ENCODE data around the gene KRTAP10-9.
"Not testable (repeated sequence)": the region's sequence is repeated elsewhere in the genome, so short reads cannot be mapped to it uniquely, and the experiment has no call there.

KRTAP10-9 gene

DNA sequence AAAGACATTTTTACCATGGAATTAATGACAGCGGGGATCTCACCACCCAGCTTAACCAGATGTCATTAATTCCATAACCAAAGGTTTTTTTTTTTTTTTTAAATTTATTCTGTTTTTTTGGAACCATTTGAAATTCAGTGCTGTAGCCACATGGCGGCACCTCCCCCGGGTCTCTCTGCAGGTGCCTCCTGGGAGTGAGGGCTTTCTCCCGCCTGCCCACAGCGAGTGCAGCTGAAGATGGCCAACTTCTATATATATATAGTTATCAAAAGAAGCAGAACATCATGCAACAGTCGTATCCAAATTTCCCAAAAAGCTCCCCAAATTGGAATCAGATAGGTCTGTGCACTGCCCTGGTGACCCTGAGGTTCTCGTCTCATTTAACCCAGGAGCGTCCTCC lies 11.4 kb upstream of the KRTAP10-9 start:
- DNase-seq (ENCODE audit: low read depth) = no peak

DNA sequence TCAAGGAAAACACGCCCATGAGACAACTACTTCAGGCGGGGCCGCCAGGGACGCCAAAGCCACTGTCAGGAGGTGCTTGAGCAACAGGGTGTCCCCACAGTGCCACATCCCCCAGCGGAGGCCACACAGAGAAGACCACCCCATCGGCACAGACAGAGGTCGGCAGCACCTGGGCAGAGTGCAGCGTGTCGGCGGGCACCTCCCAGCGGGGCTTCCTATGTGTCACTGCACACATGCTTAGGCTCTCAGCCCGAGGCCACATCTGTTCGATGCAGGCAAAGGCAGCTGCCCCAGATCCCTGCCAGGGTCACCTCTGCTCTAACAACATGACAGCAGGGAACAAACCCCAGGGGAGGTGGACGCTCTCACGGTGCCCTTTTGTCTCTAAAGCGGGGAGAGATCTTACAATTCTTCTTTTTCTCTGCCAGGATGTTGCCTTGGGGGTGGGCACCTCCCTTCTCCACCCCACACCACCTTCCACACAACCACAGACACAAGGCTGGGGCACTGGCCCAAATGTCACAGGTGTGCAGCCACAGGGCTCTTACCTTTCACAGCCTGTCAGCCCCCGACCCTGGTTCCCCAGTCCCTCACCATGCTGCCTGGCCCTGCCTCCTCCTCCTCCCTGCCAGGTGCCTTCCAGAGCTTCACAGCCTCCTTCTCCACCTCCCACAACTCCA lies 10.8 kb upstream of the KRTAP10-9 start:
- no peak for DNase-seq (ENCODE audit: low read depth)

DNA sequence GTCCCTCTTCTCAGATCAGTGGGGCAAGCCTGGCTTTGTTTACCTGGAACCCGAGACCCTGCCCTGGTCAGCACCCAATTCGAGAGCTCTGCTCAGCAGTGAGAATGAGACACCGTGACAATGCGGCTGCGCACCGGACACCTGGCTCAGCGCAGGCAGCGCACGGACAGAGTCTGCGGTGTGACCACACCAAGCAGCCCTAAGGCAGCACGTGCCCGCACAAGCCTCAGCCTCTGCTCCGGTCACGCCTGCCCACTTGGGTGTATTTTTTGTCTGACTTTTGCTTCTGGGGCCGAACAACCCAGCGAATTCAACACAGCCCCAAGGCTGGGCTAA lies 10.3 kb upstream of the KRTAP10-9 start:
- DNase-seq (ENCODE audit: low read depth) = no peak

DNA sequence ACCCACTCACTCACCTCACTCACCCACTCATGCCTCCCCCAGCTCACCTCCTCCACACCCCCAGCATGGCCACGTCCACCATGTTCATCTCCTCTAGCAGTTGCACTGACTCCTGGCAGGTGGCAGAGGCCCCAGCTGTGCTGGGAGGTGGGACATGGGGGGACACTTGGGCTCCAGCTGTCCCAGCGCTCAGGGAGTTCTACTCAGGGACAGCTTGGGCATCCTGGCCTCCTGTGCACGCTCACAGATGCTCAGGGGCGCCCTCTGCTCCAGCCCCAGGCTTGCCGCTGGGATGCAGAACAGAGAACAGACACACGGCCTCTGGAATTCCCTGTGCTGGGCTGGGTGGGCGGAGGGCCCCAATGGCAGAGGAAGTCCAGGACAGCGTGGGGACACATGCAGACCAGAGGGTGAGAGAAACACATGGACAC lies 9.8 kb upstream of the KRTAP10-9 start:
- no peak for DNase-seq (ENCODE audit: low read depth)

DNA sequence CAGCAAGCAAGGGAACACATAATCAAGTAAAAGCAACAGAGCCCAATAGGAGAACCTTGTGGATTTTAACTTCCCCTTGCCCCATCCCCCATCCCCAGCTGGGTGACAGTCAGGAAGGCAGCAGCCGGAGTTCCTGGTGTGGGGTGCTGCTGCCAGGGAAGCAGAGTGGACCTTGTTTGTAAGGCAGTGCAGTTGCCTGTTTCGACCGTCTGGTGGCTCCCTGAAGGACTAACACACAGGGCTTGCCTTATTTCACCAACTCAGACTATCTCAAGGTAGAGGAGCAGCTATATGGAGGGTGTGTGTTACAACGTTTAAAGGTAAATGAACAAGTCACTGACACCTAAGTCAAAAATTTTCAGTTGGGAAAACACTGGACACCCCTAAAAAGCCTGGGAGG lies 8.4 kb upstream of the KRTAP10-9 start:
- no peak for DNase-seq (ENCODE audit: low read depth)

DNA sequence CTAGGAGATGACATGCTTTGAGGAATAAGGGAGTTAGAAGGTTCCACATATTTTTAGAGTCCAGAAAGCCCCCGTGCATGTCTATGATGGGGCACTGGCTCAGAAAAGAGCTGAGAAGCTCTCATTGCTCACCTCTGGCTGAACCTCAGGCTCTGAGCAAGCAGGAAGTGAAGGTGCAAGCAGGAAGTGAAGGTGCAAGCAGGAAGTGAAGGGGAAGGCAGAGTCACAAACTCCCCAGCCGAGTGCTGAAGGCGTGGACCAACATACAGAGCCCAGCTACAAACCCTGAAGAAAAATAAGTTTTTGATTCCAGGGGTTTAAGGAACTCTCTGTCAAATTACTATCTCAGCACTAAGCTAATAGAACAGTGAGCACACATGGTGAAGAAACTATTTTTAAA lies 8.0 kb upstream of the KRTAP10-9 start:
- DNase-seq (ENCODE audit: low read depth) = no peak

DNA sequence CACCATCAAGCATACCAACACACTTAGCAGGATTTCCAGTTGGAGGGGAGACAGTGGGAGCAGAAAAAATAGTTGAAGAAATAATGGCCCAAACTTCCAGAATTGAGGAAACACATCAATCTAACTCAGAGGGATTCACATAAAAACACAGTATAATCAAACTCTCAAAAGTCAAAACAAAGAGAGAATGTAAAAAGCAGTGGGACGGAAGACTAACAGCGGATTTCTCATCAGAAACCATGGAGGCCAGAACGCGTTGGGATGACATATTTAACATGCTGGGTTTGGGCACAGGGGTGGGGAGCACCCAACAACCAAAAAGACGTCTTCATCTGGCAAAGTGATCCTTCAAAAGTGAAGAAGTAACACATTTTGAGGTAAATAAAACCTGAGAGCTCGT lies 7.0 kb upstream of the KRTAP10-9 start:
- no peak for DNase-seq (ENCODE audit: low read depth)

DNA sequence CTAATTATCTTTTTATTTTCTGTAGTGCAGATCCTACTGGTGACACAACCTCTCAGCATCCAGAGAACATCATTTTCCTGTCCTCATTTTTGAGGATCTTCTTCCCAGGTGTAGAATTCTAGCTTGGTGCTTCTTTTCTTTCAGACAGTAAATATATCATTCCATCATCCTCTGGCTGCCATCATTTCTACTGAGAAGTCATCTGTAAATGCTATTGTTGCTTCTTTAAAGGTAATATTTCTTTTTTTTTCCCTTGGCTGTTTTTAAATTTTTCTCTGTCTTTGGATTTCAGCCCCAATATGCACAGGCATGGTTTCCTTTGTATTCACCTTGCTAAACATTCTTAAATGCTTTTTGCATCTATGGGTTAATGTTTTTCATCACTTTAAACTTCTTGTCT lies 3.3 kb upstream of the KRTAP10-9 start:
- DNase-seq (ENCODE audit: low read depth) = no peak

DNA sequence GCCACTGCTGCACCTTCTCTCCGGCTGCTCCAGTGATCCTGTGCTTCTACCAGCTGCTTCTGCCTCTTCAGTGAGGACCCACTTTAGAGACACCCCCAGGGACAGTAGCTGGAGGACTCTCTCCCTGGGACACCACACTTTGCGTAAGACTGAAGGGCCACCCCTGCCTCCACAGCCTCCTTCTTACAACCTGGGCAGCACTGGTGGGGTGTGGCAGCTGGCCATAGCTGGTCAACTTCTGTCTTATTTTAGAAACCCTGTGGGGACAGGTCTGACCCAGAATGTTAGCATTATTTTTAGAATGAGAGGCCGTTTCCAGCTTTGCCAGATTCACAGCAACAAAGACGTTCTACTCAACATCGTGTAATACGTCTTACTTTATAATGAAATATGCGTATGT lies 1.1 kb upstream of the KRTAP10-9 start:
- DNase-seq (ENCODE audit: low read depth) = no peak

DNA sequence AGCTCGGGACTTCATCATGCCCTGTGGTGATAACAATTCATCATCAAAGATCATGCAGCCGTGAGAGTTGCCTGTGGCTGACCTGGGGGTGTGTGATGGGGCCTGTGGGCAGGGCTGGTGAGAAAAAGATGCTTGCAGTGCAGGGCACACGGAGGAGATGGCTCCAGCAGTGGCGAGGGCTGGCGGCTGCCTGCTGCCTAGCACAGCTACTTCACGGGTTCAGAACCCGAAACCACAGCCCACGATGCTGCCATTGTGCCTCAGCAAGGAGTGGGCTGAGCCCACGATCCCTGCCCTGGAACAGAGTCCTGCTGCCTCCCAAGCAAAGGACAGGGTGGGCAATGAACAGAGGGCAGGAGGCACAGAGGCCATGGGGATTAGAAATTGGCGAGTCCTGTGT lies 631 bp upstream of the KRTAP10-9 start:
- no peak for DNase-seq (ENCODE audit: low read depth)

DNA sequence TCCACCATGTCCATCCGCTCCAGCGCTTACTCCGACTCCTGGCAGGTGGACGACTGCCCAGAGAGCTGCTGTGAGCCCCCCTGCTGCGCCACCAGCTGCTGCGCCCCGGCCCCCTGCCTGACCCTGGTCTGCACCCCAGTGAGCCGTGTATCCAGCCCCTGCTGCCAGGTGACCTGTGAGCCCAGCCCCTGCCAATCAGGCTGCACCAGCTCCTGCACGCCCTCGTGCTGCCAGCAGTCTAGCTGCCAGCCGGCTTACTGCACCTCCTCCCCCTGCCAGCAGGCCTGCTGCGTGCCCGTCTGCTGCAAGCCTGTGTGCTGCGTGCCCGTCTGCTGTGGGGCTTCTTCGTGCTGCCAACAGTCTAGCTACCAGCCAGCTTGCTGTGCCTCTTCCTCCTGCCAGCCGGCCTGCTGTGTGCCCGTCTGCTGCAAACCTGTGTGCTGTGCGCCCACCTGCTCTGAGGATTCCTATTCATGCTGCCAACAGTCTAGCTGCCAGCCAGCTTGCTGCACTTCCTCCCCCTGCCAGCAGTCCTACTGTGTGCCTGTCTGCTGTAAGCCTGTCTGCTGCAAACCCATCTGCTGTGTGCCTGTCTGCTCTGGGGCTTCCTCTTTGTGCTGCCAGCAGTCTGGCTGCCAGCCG lies 409 bp downstream of the KRTAP10-9 start:
- not testable (repeated sequence) for DNase-seq (ENCODE audit: low read depth)

DNA sequence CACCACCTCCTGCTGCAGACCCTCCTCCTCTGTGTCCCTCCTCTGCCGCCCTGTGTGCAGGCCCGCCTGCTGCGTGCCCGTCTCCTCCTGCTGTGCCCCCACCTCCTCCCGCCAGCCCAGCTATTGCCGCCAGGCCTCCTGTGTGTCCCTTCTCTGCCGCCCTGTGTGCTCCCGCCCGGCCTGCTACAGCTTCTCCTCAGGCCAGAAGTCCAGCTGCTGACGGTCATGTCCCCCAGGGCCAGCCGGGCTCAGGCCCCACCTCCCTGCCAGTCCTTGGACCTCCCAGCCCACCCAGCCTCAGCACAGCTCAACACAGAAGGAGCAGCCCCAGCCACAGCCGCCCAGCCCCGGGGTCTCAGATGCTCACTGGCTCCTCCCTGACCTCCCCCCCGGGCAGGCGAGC lies 939 bp downstream of the KRTAP10-9 start:
- not testable (repeated sequence) for DNase-seq (ENCODE audit: low read depth)

DNA sequence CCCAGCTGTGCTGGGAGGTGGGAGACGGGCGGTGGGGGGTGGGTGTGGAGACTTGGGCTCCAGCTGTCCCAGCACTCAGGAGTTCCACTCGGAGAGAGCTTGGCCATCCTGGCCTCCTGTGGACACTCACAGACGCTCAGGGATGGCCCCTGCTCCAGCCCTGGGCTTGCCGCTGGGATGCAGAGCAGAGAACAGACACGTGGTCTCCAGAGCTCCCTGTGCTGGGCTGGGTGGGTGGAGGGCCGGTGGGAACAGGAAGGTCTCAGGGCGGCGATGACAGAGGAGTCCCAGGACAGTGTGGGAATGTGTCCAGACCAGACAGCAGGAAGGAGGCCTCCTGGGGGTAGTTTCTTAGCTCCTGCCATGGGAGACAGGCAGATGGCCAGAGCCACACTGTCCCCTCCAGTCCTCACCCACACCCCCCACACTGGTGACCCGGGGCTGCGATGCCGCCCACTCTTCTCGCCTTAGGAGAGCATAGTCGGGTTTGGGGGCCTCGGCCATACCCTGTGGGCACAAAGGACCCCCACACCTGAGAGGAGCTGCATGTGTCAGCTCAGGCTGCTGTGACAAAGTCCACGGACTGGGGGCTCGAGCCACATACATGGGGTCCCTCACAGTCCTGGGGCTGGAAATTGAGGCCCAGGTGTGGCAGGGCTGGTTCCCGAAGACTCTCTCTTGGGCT lies 2.0 kb downstream of the KRTAP10-9 start:
- DNase-seq (ENCODE audit: low read depth) = no peak

DNA sequence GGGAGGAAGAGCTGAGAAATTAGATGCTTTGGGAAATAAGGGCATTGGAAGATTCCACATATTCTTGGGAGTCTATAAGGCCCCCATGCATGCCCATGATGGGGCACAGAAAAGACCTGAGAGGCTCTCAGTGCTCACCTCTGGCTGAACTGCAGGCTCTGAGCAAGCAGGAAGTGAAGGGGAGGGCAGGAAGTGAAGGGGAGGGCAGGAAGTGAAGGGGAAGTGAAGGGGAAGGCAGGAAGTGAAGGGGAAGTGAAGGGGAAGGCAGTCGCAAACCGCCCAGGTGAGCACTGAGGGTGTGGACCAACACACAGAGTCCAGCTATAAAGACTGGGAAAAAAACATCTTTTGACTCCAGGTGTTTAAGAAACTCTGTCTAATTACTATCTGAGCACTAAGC lies 3.5 kb downstream of the KRTAP10-9 start:
- DNase-seq (ENCODE audit: low read depth) = no peak

DNA sequence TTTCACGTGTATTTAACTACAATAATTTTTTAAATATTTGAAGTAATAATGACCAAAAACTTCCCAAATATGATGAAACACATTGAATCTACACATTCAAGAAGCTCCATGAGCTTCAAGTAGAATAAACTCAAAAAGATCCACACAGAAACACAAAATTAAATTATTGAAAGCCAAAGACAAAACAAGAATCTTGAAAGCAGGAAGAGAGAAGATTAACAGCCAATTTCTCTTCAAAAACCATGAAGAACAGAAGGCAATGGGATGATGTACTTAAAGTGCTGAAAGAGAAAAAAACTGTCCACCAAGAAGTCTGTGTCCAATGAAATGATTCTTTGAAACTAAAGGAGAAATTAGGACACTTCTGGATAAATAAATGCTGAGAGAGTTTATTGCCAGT lies 5.2 kb downstream of the KRTAP10-9 start:
- no peak for DNase-seq (ENCODE audit: low read depth)

DNA sequence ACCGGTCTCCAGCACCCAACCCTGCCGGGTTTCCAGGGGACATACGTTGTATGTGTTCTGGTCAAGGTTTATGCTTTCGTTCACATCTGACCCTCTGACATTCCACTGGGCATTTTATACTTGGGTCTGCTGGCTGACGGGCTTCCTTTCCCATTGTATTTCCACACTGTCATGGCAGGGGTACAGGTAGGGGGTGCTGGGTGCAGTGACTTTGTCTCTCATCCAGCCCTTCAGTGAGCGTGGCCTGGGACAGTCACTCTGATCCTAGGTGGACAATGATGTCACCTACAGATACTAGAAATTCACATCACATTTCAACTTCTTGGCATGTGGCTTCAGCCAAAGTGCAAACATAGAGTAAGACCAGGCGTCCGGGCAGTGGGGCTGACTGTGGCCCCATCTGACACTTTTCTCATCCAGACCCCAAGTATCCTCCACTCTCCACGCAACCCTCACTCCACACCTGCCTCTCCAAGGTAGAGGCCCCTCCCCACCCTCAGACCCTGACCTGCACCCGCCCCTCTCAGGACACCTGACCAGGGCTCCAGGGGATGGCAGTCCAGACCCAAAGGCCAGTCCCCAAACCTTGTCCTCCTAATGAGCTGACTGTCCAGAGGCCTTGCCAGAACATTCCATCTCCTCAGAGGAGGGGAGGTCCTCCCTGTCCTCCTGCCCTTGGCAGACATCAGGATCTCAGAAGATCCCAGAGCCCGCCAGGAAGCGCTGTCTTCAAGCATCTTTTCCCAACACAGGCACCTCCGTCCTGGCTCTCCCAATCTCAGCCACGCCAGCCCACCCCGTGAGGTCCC lies 9.5 kb downstream of the KRTAP10-9 start:
- no peak for DNase-seq (ENCODE audit: low read depth)

DNA sequence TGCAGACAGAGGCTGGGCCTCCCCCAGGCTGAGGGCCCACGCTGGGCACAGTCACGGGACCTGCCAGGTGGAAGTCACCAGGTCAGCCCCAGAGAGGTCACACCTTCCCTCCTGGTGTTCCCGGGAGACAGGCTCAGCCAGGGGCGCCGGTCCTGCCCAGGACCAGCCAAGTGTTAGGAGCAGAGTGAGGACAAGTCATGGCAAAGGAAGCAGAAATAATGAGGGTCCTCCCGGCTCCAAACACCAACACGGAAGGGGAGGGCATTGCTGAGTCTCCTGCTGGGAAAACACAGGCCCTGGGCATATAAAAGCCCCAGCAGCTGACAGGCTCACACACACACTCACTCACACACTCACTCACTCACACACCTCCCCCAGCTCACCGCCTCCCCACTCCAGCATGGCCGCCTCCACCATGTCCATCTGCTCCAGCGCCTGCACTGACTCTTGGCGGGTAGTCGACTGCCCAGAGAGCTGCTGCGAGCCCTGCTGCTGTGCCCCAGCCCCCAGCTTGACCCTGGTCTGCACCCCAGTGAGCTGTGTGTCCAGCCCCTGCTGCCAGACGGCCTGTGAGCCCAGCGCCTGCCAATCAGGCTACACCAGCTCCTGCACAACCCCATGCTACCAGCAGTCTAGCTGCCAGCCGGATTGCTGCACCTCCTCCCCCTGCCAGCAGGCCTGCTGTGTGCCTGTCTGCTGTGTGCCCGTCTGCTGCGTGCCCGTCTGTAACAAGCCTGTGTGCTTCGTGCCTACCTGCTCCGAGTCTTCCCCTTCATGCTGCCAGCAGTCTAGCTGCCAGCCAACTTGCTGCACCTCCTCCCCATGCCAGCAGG lies 10.3 kb downstream of the KRTAP10-9 start, which contains the start of gene KRTAP10-10:
TSS of gene KRTAP10-10 (plus strand) at position 339 of the 833 bp plus-strand sequence. CDS start at position 401, 62 bp downstream.
- no peak for DNase-seq (ENCODE audit: low read depth)

DNA sequence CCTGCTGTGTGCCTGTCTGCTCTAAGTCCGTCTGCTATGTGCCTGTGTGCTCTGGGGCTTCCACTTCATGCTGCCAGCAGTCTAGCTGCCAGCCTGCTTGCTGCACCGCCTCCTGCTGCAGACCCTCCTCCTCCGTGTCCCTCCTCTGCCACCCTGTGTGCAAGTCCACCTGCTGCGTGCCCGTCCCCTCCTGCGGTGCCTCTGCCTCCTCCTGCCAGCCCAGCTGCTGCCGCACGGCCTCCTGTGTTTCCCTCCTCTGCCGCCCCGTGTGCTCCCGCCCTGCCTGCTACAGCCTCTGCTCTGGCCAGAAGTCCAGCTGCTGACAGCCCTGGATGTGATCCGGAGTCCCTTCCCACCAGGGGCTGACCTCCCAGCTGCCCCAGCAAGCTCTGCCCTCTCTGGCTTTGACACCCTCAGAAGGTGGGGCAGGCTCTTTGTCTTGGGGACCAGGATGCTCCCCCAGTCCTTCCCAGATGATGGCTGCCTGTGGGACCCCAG lies 11.0 kb downstream of the KRTAP10-9 start:
- DNase-seq (ENCODE audit: low read depth) = not testable (repeated sequence)

DNA sequence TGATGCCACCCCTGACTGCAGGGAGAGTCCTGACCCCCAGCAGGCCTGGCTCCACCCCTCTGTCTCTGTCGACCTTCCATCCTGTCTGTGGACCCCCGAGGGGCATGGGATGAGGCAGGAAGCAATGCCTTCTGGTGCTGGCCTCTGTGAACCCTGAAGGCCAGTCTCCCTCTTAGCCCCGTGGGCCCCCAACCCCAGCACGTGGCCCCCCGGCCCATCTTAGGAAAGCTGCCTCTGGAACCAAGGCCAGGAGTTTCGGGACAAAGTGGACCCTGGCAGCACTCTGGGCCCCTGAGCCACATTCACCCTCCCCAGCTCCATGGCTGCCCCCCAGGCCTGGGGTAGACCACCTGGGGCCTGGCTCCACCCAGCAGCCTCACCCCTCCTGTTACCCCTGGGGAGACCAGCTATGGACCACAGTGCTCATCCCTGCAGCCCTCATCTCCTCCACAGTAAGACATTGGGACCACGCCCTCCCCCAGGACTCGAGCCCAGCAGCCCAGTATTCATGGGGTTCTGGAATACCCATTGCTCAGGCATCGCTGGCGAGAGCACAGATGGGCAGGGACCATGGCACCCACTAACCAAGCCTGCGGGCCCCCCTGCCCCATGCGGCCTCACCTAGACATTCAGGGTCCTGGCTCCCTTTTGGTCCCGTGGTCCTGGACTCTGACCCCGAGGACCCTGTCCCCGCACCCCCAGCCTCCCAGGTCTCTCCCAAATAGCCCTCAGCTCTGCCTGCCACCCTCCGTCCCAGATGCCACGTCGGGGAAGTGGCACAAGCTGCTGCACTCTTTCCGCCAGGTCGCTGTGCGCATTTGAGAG lies 11.8 kb downstream of the KRTAP10-9 start:
- not testable (repeated sequence) for DNase-seq (ENCODE audit: low read depth)

DNA sequence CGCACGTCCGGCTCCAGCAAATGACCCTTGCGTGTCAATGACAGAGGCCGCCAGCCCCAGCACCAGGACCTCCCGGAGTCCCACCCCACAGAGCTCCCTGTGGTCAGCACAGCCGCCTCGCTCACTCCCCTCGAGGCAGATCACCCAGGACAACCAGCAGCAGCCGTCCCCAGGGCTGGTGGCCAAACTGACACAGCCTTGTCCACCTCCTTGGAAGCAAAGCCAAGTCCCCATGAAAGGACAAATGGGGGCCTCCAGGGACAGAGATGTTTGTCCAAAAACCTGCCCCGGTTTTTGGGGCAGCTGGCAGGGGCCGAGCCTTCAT lies 12.4 kb downstream of the KRTAP10-9 start:
- DNase-seq (ENCODE audit: low read depth) = no peak

DNA sequence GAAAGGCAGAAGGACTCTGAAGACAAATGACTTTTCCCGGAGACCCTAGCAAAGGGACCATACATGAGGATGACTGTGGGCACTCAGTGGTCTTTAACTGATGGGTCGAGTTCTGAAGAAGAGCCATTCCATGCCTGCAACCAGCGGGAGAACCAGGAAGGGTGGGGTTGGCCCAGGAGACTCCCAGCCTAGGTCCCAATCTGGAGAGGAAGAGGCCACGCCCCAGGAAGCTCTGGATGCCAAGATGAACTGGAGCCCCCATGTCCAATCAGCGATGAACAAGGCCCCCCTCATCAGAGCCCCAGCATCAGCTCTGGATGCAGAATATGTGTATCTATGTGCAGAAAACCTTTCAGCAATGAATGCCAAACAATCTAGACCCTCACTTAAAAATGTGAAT lies 13.9 kb downstream of the KRTAP10-9 start:
- no peak for DNase-seq (ENCODE audit: low read depth)

All from non-pigmented ciliary epithelial cell (primary cell).